Astrocyte of the spinal cord (primary cell): Measurements from ENCODE around the gene UPP1.
A peak's percentile ranks its signal among the peaks of the same experiment; 100 is the strongest.

Source experiments
- DNase-seq: peaks from one replicate; pipeline ENCODE4 v3.0.0; 2011; ENCODE audit warnings: low read depth, low spot score
- H3K4me3 ChIP-seq: 2 replicates; pipeline ENCODE4 v1.5.1; 2011; ENCODE audit warnings: low read depth, mild to moderate bottlenecking, low read length, moderate library complexity
- in situ Hi-C: cut with HindIII; loops from 2 replicates; pipeline ENCODE4 v1.10.0; 2017; ENCODE audit warnings: low sequenced_read_pairs
- TF ChIP-seq, protein P1 (sequence below): IDR thresholded peaks from 2 replicates; pipeline ENCODE4 v1.5.1; 2012; ENCODE audit warnings: low read depth, mild to moderate bottlenecking, low read length, inconsistent platforms

UPP1 gene

GRCh38 chr7:48108959-48109847 is 20.1 kb downstream of the UPP1 start:
- DNase-seq: no peak
- TF ChIP-seq, protein P1, sequence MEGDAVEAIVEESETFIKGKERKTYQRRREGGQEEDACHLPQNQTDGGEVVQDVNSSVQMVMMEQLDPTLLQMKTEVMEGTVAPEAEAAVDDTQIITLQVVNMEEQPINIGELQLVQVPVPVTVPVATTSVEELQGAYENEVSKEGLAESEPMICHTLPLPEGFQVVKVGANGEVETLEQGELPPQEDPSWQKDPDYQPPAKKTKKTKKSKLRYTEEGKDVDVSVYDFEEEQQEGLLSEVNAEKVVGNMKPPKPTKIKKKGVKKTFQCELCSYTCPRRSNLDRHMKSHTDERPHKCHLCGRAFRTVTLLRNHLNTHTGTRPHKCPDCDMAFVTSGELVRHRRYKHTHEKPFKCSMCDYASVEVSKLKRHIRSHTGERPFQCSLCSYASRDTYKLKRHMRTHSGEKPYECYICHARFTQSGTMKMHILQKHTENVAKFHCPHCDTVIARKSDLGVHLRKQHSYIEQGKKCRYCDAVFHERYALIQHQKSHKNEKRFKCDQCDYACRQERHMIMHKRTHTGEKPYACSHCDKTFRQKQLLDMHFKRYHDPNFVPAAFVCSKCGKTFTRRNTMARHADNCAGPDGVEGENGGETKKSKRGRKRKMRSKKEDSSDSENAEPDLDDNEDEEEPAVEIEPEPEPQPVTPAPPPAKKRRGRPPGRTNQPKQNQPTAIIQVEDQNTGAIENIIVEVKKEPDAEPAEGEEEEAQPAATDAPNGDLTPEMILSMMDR: no peak
- in situ Hi-C loops: no loop called here
- H3K4me3 ChIP-seq: no peak overlapping the region

DNA sequence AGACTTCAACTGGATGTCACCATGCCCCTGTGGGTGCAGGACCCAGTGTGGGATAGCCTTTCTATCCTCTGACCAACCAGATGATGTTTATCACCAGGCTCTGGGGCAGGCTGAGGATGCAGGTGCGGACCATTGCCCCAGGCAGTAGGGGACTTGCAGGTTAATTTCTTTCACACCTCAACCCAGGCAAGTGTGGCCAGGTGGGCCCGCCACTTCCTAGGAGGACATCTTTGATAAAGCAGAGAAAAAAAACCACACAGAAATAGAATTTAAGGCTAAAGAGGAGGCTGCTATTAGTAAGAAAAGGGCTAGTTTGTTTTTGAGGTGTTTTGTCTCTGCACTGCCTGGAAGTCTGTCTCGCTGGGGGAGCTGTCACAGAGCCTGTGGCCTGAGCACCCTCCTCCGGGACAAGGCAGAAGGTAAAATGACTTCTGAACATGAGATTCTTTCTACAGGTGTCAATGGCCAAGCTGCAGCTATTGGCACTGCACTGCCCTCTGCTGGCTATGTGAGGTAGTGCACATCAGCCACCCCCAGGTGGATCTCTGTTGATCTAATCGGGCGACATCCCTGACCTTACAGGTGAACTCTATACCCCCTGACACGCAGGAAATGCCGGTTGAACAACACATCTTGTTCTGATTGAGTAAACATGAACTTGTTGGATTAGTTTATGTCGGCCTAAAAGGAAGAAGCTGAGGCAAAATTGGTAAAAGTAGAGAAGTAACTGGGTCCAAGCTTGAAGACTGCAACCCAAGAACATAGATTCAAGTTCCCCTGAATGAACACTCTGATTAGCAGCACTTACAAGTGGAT is 21.0 kb downstream of the UPP1 start:
- DNase-seq: peak; percentile 38
- in situ Hi-C loops: no loop called here
- TF ChIP-seq, protein P1: peak; percentile 96
- no peak overlapping the region for H3K4me3 ChIP-seq

DNA sequence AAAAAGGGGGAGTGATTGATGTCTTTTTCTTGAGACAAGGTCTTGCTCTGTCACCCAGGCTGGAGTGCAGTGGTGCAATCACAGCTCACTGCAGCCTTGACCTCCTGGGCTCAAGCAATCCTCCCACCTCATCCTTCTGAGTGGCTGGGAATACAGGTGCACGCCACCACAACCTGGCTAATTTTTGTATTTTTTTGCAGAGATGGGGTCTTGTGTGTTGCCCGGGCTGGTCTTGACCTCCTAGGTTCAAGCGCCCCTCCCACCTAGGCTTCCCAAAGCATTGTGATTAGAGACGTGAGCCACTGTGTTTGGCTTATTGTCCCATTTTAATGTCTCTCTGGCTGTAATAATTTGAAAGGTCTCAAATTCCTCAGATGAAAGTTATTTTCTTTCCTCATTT is 21.8 kb downstream of the UPP1 start:
- in situ Hi-C loops: no loop called here
- TF ChIP-seq, protein P1: no peak
- DNase-seq: no peak
- H3K4me3 ChIP-seq: no peak overlapping the region

DNA sequence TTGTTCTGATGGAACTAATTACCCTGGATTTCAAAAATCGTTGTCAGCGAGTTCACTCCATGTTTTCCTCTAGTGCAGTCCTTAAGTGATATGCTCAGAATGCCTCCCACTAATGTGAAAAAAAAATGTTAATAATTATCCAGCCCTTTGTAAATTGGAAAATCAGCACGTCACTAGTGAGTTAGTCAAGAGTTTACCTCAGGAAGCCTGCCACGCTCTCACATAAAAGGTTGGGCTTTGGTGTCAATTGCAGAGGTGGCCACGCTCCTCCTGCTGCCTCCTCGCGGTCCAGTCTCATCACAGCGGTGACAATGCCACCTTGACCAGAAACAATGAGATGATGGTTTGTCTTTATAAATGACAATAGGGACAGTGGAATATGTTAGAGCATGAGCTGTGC is 22.5 kb downstream of the UPP1 start:
- in situ Hi-C loops: no loop called here

DNA sequence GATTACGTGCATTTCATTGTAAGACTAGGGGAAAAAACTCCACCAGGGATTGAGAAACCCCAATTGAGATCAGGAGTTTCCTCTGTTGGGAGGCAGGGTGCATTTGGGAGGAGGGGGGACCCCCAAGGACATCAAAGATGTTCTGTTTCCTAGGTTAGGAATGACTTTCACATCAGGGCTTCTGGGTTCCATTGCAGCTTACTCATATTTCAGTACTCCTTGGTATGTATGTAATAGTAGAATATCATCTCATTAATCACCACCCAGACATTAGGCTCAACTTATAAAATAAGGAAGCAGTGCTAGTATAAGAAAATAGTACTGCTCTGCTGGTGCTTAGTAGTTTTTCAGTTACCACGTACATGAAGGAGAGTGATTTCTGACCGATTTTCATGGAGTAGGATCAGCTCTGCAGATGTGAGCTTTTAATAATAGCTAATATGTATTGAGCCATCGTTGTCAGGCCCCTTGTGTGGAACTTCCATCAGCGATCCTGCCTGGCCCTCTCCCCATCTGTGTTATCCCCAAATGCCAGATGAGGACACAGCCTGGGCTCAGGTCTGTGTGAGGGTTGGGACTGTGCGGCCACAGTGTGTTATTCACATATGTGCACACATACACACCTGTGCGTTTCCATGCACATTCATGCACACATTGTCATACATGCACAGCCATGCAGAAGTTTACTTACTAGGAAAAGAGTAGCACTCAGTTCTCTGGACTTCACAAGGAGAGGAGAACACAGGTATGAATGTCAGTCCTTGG is 23.5 kb downstream of the UPP1 start:
- TF ChIP-seq, protein P1: no peak
- in situ Hi-C loops: no loop called here
- peak; percentile 35 for DNase-seq
- H3K4me3 ChIP-seq: no peak overlapping the region

More for the DNA sequence above, 22.5 kb downstream of the UPP1 start:
- TF ChIP-seq, protein P1: no peak
- DNase-seq: no peak
- no peak overlapping the region for H3K4me3 ChIP-seq

DNA sequence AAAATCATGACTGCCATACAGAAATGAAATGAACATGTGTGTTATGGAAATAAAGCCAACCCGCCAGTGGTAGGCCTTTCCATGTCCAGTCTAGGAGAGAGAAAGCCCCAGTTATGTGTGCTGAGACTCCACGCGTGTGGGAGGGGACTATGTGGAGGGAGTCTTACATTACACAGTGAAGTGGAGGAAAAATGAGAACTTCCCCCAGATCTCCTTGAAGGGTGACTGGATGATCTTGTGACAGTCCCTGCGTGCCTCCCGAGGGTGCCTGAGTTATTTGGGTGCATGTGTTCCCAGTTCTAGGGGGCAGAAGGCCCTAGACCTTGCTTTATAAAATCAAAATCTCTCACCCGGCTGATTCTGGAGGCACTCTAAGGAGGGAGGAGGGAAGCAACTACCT is 24.2 kb downstream of the UPP1 start:
- TF ChIP-seq, protein P1: no peak
- no peak overlapping the region for H3K4me3 ChIP-seq
- no peak for DNase-seq
- in situ Hi-C loops: no loop called here
